ENCODE results near the gene MEIS2.

Gene MEIS2

DNA sequence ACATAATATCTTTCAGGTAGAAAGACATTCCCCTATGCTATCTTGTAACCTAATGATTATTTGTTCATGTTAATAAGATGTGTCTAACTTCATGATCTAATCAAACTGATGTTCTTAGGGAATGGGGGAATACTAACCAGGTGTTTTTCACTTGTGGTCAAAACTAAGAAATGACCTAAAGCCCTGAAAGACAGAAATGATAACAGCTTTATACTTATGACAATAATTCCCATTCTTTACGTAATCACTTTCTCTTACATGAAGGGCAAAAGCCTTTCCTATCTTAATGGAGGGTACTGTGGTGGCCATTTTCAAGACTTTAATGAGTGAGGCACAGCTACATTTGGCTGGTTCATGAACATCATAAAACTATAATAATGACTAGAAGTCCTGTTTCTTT is 33.9 kb upstream of the MEIS2 start:
- H3K4me3 ChIP-seq (ENCODE audit: low read depth, low read length): no peak overlapping the region
- no peak overlapping the region for H3K9ac ChIP-seq (ENCODE audit: low read depth, low read length)
- no peaks in the 10 kb centered on the region for H3K36me3 ChIP-seq (ENCODE audit: control insufficient read depth, insufficient read depth, low read length)
- no peaks in the 10 kb centered on the region for H3K27me3 ChIP-seq (ENCODE audit: control insufficient read depth, insufficient read depth, low read length)
- no peaks in the 10 kb centered on the region for H3K9me3 ChIP-seq (ENCODE audit: control insufficient read depth, insufficient read depth, low read length)
- no peak overlapping the region for H3K27ac ChIP-seq (ENCODE audit: low read depth, low read length)
- peaks cover 18% of the 10 kb centered on the region for H3K4me1 ChIP-seq (ENCODE audit: control insufficient read depth, insufficient read depth, low read length)

GRCh38 chr15:37133602-37134001 is 33.3 kb upstream of the MEIS2 start:
- Histone ChIP-seq H3K36me3 (ENCODE audit: control insufficient read depth, insufficient read depth, low read length) (no peaks in the 10 kb centered on the region), H3K27ac (ENCODE audit: low read depth, low read length) (no peak overlapping the region), H3K4me1 (ENCODE audit: control insufficient read depth, insufficient read depth, low read length) (peaks cover 18% of the 10 kb centered on the region), H3K27me3 (ENCODE audit: control insufficient read depth, insufficient read depth, low read length) (no peaks in the 10 kb centered on the region), H3K9me3 (ENCODE audit: control insufficient read depth, insufficient read depth, low read length) (no peaks in the 10 kb centered on the region), H3K9ac (ENCODE audit: low read depth, low read length) (no peak overlapping the region), H3K4me3 (ENCODE audit: low read depth, low read length) (no peak overlapping the region)

DNA sequence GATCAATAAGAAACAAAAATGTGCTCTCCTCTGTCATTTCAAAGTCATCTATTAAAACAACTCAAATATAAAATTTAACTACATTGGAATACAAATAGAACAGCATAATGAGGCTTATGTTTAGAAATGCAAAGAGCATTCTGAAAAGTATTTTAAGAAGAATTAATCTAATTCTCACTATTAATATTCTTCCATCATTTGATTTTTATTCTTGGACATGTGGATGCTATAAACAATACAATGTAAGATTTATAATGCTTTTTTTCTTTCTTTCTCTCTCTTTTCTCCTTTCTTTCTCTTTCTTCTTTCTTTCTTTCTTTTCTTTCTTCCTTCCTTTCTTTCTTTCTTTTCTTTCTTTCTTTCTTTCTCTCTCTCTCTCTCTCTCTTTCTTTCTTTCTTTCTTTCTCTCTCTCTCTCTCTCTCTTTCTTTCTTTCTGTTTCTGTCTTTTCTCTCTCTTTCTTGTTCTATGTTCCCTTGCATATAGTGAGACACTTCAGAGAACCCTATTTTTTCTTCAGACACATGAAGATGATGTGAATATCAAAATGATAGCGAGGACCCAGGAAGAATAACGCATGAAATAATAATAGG is 32.6 kb upstream of the MEIS2 start:
- Histone ChIP-seq H3K27me3 (ENCODE audit: control insufficient read depth, insufficient read depth, low read length) (no peaks in the 10 kb centered on the region), H3K9ac (ENCODE audit: low read depth, low read length) (no peak overlapping the region), H3K36me3 (ENCODE audit: control insufficient read depth, insufficient read depth, low read length) (no peaks in the 10 kb centered on the region), H3K27ac (ENCODE audit: low read depth, low read length) (no peak overlapping the region), H3K4me3 (ENCODE audit: low read depth, low read length) (no peak overlapping the region), H3K4me1 (ENCODE audit: control insufficient read depth, insufficient read depth, low read length) (peaks cover 18% of the 10 kb centered on the region), H3K9me3 (ENCODE audit: control insufficient read depth, insufficient read depth, low read length) (no peaks in the 10 kb centered on the region)

DNA sequence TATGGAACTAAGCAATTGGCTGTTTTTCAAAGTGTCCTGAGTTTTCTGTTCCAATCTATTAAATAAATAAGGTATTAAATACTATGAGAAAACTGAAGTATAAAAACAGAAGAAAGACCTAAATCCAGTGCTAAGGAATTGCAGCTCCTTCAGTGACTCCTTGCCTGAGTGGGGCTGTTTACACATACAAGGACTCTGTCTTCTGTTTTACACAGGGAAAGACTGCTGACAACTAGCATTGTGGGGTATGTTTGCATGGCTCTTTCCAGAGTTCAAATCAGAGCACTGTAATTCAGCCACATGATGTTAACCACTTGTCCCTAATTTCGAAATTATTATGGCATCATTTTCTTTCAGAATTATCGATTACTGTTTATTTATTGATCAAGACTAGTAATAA is 31.3 kb upstream of the MEIS2 start:
- H3K9me3 ChIP-seq (ENCODE audit: control insufficient read depth, insufficient read depth, low read length): no peaks in the 10 kb centered on the region
- no peak overlapping the region for H3K9ac ChIP-seq (ENCODE audit: low read depth, low read length)
- H3K27me3 ChIP-seq (ENCODE audit: control insufficient read depth, insufficient read depth, low read length): no peaks in the 10 kb centered on the region
- no peak overlapping the region for H3K4me3 ChIP-seq (ENCODE audit: low read depth, low read length)
- no peaks in the 10 kb centered on the region for H3K36me3 ChIP-seq (ENCODE audit: control insufficient read depth, insufficient read depth, low read length)
- peaks cover 18% of the 10 kb centered on the region for H3K4me1 ChIP-seq (ENCODE audit: control insufficient read depth, insufficient read depth, low read length)
- no peak overlapping the region for H3K27ac ChIP-seq (ENCODE audit: low read depth, low read length)

DNA sequence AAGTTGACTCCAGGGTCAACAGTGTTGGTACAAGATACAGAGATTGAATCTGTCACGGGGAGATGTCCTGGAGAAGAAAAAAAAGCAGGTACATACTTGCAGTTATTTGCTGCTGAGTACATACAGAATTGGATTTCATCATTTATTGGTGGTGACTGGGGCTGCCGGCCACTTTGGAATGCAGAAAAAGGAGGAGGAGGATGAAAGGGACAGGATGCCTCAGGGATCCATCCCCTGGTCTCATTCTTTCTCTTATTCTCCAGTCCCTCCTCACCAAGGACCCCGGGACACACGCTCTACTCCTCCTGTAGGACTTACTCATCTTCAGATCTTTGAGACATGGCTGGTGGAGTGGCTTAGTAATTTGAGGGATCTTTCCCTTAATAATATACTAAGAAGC is 30.0 kb upstream of the MEIS2 start:
- Histone ChIP-seq H3K9ac (ENCODE audit: low read depth, low read length) (no peak overlapping the region), H3K27ac (ENCODE audit: low read depth, low read length) (no peak overlapping the region), H3K27me3 (ENCODE audit: control insufficient read depth, insufficient read depth, low read length) (no peaks in the 10 kb centered on the region), H3K4me3 (ENCODE audit: low read depth, low read length) (no peak overlapping the region), H3K9me3 (ENCODE audit: control insufficient read depth, insufficient read depth, low read length) (no peaks in the 10 kb centered on the region), H3K36me3 (ENCODE audit: control insufficient read depth, insufficient read depth, low read length) (no peaks in the 10 kb centered on the region), H3K4me1 (ENCODE audit: control insufficient read depth, insufficient read depth, low read length) (peaks cover 8% of the 10 kb centered on the region)

- Histone ChIP-seq H3K9me3 (ENCODE audit: control insufficient read depth, insufficient read depth, low read length) (no peaks in the 10 kb centered on the region), H3K4me1 (ENCODE audit: control insufficient read depth, insufficient read depth, low read length) (peaks cover 26% of the 10 kb centered on the region), H3K9ac (ENCODE audit: low read depth, low read length) (no peak overlapping the region), H3K27me3 (ENCODE audit: control insufficient read depth, insufficient read depth, low read length) (no peaks in the 10 kb centered on the region), H3K27ac (ENCODE audit: low read depth, low read length) (no peak overlapping the region), H3K4me3 (ENCODE audit: low read depth, low read length) (no peak overlapping the region), H3K36me3 (ENCODE audit: control insufficient read depth, insufficient read depth, low read length) (no peaks in the 10 kb centered on the region)
Observed at GRCh38 chr15:37125143-37125542, 24.8 kb upstream of the MEIS2 start.

GRCh38 chr15:37124331-37124730 is 24.0 kb upstream of the MEIS2 start:
- Histone ChIP-seq H3K9me3 (ENCODE audit: control insufficient read depth, insufficient read depth, low read length) (no peaks in the 10 kb centered on the region), H3K9ac (ENCODE audit: low read depth, low read length) (no peak overlapping the region), H3K4me1 (ENCODE audit: control insufficient read depth, insufficient read depth, low read length) (peaks cover 26% of the 10 kb centered on the region), H3K4me3 (ENCODE audit: low read depth, low read length) (no peak overlapping the region), H3K36me3 (ENCODE audit: control insufficient read depth, insufficient read depth, low read length) (no peaks in the 10 kb centered on the region), H3K27me3 (ENCODE audit: control insufficient read depth, insufficient read depth, low read length) (no peaks in the 10 kb centered on the region), H3K27ac (ENCODE audit: low read depth, low read length) (no peak overlapping the region)

DNA sequence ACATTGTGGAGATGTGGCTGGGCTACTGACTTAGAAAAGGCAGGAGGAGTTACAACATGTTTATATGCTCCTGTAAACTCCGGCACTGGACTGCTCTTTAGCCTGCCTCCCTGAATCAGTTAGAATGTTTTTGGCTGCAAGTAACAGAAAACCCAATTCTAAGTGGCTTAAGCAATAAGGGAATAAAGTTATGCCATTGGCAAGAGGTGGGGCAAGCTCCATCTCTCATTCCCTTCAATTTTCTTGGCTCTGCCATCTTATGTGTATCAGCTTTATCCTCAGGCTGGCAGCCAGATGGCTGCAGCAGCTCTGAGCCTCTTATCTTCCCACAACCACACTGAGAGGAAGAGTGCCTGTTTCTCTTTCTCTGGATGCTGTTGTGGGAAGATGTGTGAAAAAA is 22.4 kb upstream of the MEIS2 start:
- no peaks in the 10 kb centered on the region for H3K27me3 ChIP-seq (ENCODE audit: control insufficient read depth, insufficient read depth, low read length)
- H3K9me3 ChIP-seq (ENCODE audit: control insufficient read depth, insufficient read depth, low read length): no peaks in the 10 kb centered on the region
- H3K36me3 ChIP-seq (ENCODE audit: control insufficient read depth, insufficient read depth, low read length): no peaks in the 10 kb centered on the region
- H3K4me3 ChIP-seq (ENCODE audit: low read depth, low read length): no peak overlapping the region
- H3K9ac ChIP-seq (ENCODE audit: low read depth, low read length): no peak overlapping the region
- no peak overlapping the region for H3K27ac ChIP-seq (ENCODE audit: low read depth, low read length)
- peaks cover 26% of the 10 kb centered on the region for H3K4me1 ChIP-seq (ENCODE audit: control insufficient read depth, insufficient read depth, low read length)

DNA sequence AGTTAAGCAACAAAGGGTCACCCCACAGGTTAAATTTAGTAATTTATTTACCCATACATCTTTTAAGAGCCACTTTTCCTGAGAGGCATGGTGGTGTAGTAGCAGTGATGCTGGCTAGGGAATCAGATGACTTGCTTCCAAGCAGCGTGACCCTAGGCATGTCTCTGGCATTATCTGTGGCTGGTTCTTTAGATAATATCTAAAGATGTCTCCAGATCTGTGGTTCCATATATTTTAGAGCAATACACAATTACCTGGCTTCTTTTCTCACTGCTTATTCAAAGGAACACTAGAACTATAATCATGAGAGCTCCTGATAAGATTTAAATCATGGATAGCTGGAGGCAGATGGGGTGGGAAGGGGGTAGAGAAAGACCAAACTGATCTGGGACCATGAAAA is 21.1 kb upstream of the MEIS2 start:
- H3K36me3 ChIP-seq (ENCODE audit: control insufficient read depth, insufficient read depth, low read length): no peaks in the 10 kb centered on the region
- no peak overlapping the region for H3K9ac ChIP-seq (ENCODE audit: low read depth, low read length)
- H3K4me3 ChIP-seq (ENCODE audit: low read depth, low read length): no peak overlapping the region
- peaks cover 26% of the 10 kb centered on the region for H3K4me1 ChIP-seq (ENCODE audit: control insufficient read depth, insufficient read depth, low read length)
- H3K27ac ChIP-seq (ENCODE audit: low read depth, low read length): no peak overlapping the region
- no peaks in the 10 kb centered on the region for H3K9me3 ChIP-seq (ENCODE audit: control insufficient read depth, insufficient read depth, low read length)
- H3K27me3 ChIP-seq (ENCODE audit: control insufficient read depth, insufficient read depth, low read length): no peaks in the 10 kb centered on the region

DNA sequence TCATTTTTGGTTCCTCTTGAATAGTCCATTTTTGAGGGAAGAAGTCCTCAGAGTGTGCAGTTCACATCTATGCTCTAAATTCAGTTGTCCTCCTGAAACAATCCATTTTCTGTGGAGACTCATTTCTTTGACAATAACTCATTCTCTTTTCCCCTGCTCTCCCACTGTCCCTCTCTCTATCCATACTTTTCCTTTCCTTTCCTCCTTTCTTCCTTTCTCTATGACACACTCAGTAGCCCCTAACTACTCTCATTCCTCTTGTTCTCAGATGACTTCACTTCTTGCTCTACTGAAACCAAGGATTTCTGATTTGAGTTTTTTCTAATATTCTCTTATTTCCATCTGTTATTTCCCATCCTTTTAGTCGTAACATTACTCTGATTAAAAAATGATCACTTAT is 16.7 kb upstream of the MEIS2 start:
- Histone ChIP-seq H3K36me3 (ENCODE audit: control insufficient read depth, insufficient read depth, low read length) (no peaks in the 10 kb centered on the region), H3K4me1 (ENCODE audit: control insufficient read depth, insufficient read depth, low read length) (peaks cover 17% of the 10 kb centered on the region), H3K4me3 (ENCODE audit: low read depth, low read length) (no peak overlapping the region), H3K9me3 (ENCODE audit: control insufficient read depth, insufficient read depth, low read length) (no peaks in the 10 kb centered on the region), H3K9ac (ENCODE audit: low read depth, low read length) (no peak overlapping the region), H3K27ac (ENCODE audit: low read depth, low read length) (no peak overlapping the region), H3K27me3 (ENCODE audit: control insufficient read depth, insufficient read depth, low read length) (peaks cover 23% of the 10 kb centered on the region)

DNA sequence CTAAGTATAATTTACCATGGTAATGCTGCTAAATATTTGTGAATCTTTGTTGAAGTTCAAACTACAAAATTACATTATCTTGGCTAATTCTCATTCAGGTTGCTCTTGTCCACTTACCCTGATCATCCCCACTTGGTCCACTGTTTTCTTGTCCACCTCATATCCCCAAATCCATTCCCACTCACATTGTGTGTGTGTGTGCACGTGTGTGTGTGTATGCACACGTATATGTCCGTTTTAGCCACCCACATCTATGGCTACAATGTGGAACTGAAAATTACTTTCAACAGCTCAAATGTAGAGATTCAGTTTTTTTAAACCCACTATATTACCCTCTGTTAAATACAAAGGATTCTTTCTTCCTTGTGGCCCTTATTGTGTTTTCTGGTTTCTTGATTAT is 15.2 kb upstream of the MEIS2 start:
- no peaks in the 10 kb centered on the region for H3K36me3 ChIP-seq (ENCODE audit: control insufficient read depth, insufficient read depth, low read length)
- no peak overlapping the region for H3K9ac ChIP-seq (ENCODE audit: low read depth, low read length)
- H3K27me3 ChIP-seq (ENCODE audit: control insufficient read depth, insufficient read depth, low read length): peaks cover 38% of the 10 kb centered on the region
- no peak overlapping the region for H3K27ac ChIP-seq (ENCODE audit: low read depth, low read length)
- no peak overlapping the region for H3K4me3 ChIP-seq (ENCODE audit: low read depth, low read length)
- H3K4me1 ChIP-seq (ENCODE audit: control insufficient read depth, insufficient read depth, low read length): peaks cover 27% of the 10 kb centered on the region
- no peaks in the 10 kb centered on the region for H3K9me3 ChIP-seq (ENCODE audit: control insufficient read depth, insufficient read depth, low read length)
